H1 (cell line): ENCODE results near the gene PLGRKT. TPM values are rescaled to one million over a fixed set of nuclear protein-coding genes. Genes with fewer than 3 reads are reported as not detected.

Experiments used
- CTCF ChIA-PET: fragments of 300-600 bp; sonication (Branson Sonifier 250); formaldehyde crosslinking; loops from one replicate; lab custom pipeline; 2021; ENCODE audit not compliant: partially characterized antibody; lab: Charles Lee
- POLR2A ChIA-PET: fragments of 300-600 bp; sonication (Branson Sonifier 250); formaldehyde crosslinking; loops from one replicate; lab custom pipeline; 2021; ENCODE audit warnings: inconsistent platforms; ENCODE audit not compliant: partially characterized antibody; lab: Charles Lee
- DNase-seq, 2 experiments: peaks; one replicate each; pipeline versions ENCODE4 v3.0.0 to v3.0.0-alpha.2; 2010 to 2022; ENCODE audit warnings: low spot score in 2 of 2, low read depth in 1 of 2, mixed read lengths in 1 of 2
- FAIRE-seq: peaks from 2 replicates; lab custom pipeline; 2011; peaks lifted over from hg19 to GRCh38; lab: Jason Lieb, UNC
- H2AFZ ChIP-seq: 2 replicates; pipeline ENCODE4 v1.8.1; 2012; ENCODE audit warnings: low read length, inconsistent platforms
- H2AK5ac ChIP-seq: 2 replicates; pipeline ENCODE4 v1.6.1; 2013; ENCODE audit warnings: low read depth, low read length
- H2BK120ac ChIP-seq: replicated peaks from 2 replicates; pipeline ENCODE3; 2013; ENCODE audit warnings: low read depth, low read length, inconsistent platforms
- H2BK12ac ChIP-seq: 2 replicates; pipeline ENCODE4 v1.6.1; 2013; ENCODE audit warnings: low read depth, low read length
- H2BK15ac ChIP-seq: 2 replicates; pipeline ENCODE4 v1.6.1; 2013; ENCODE audit warnings: low read length
- H2BK20ac ChIP-seq: 2 replicates; pipeline ENCODE4 v1.6.1; 2013; ENCODE audit warnings: low read length
- H2BK5ac ChIP-seq: 2 replicates; pipeline ENCODE4 v1.6.1; 2013; ENCODE audit warnings: low read depth, low read length
- H3K14ac ChIP-seq: 2 replicates; pipeline ENCODE4 v1.6.1; 2013; ENCODE audit warnings: inconsistent platforms; ENCODE audit not compliant: insufficient read length
- H3K18ac ChIP-seq: 2 replicates; pipeline ENCODE4 v1.6.1; 2013; ENCODE audit warnings: low read length; ENCODE audit errors: extremely low read depth
- H3K23ac ChIP-seq: 2 replicates; pipeline ENCODE4 v1.6.1; 2013; ENCODE audit warnings: inconsistent platforms; ENCODE audit not compliant: insufficient read length
- H3K23me2 ChIP-seq: 2 replicates; pipeline ENCODE4 v1.6.1; 2013; ENCODE audit warnings: low read depth, low read length
- H3K27ac ChIP-seq: 2 replicates; pipeline ENCODE4 v1.6.1; 2011; ENCODE audit warnings: low read depth, low read length, inconsistent platforms
- H3K27me3 ChIP-seq, 4 experiments: replicated peaks in 1 of 4; 1 replicate in 1 of 4; 2 replicates in 3 of 4; pipeline versions ENCODE4 v1.6.1 to v1.8.1; 2011 to 2013; ENCODE audit warnings: low read length in 3 of 4, mild to moderate bottlenecking in 3 of 4, inconsistent platforms in 2 of 4, mixed read lengths in 2 of 4, moderate library complexity in 1 of 4; ENCODE audit not compliant: control insufficient read depth in 3 of 4, insufficient read depth in 3 of 4; ENCODE audit errors: extremely low read depth in 1 of 4
- H3K36me3 ChIP-seq, 4 experiments: 2 replicates each; pipeline versions ENCODE4 v1.6.1 to v1.8.1; 2011 to 2013; ENCODE audit warnings: mild to moderate bottlenecking in 4 of 4, low read length in 3 of 4, moderate library complexity in 2 of 4, control low read depth in 1 of 4, inconsistent platforms in 1 of 4; ENCODE audit not compliant: insufficient read depth in 4 of 4, control insufficient read depth in 2 of 4
- H3K4ac ChIP-seq: replicated peaks from 2 replicates; pipeline ENCODE3; 2013; ENCODE audit warnings: low read length, low read depth, mixed read lengths, inconsistent platforms; ENCODE audit not compliant: insufficient read length
- H3K4me1 ChIP-seq, 4 experiments: replicated peaks in 1 of 4; 1 replicate in 1 of 4; 2 replicates in 3 of 4; pipeline versions ENCODE4 v1.6.1 to v1.8.1; 2011 to 2013; ENCODE audit warnings: low read length in 3 of 4, inconsistent platforms in 2 of 4, mixed read lengths in 1 of 4; ENCODE audit not compliant: insufficient read depth in 4 of 4, control insufficient read depth in 3 of 4
- H3K4me2 ChIP-seq, 2 experiments: 2 replicates each; pipeline versions ENCODE4 v1.6.1 to v1.8.1; 2011 to 2013; ENCODE audit warnings: low read depth in 2 of 2, low read length in 2 of 2, control low read depth in 1 of 2, inconsistent platforms in 1 of 2, mild to moderate bottlenecking in 1 of 2; ENCODE audit not compliant: insufficient read depth in 1 of 2
- H3K4me3 ChIP-seq, 4 experiments: fragments of 200-600, 300-600 bp in 1 of 4; sonication (generic), shearing (Covaris generic), sonication (Bioruptor Twin) in 1 of 4; 2 replicates each; pipeline versions ENCODE4 v1.5.1 to v1.8.1; 2011 to 2016; ENCODE audit warnings: low read length in 4 of 4, low read depth in 3 of 4, control low read depth in 2 of 4, inconsistent platforms in 2 of 4, mild to moderate bottlenecking in 2 of 4, mixed read lengths in 1 of 4, moderate library complexity in 1 of 4; ENCODE audit not compliant: insufficient read depth in 2 of 4; ENCODE audit errors: extremely low read depth in 1 of 4
- H3K56ac ChIP-seq: replicated peaks from 2 replicates; pipeline ENCODE3; 2013; ENCODE audit warnings: low read depth, mild to moderate bottlenecking, mixed read lengths, low read length, inconsistent platforms; ENCODE audit not compliant: insufficient read length
- H3K79me1 ChIP-seq: 2 replicates; pipeline ENCODE4 v1.6.1; 2013; ENCODE audit warnings: low read depth, low read length, control low read depth
- H3K79me2 ChIP-seq, 2 experiments: 2 replicates each; pipeline versions ENCODE4 v1.6.1 to v1.8.1; 2012 to 2013; ENCODE audit warnings: low read length in 2 of 2, mild to moderate bottlenecking in 2 of 2, inconsistent platforms in 1 of 2; ENCODE audit not compliant: insufficient read depth in 2 of 2, control insufficient read depth in 1 of 2
- H3K9ac ChIP-seq, 4 experiments: replicated peaks in 1 of 4; 1 replicate in 1 of 4; 2 replicates in 3 of 4; pipeline versions ENCODE4 v1.6.1 to v1.8.1; 2011 to 2013; ENCODE audit warnings: low read depth in 3 of 4, low read length in 3 of 4, control low read depth in 2 of 4, mild to moderate bottlenecking in 2 of 4, moderate library complexity in 2 of 4, inconsistent platforms in 1 of 4; ENCODE audit errors: extremely low read depth in 1 of 4
- H3K9me3 ChIP-seq, 2 experiments: 2 replicates each; pipeline versions ENCODE4 v1.6.1 to v1.8.1; 2012 to 2013; ENCODE audit warnings: mild to moderate bottlenecking in 2 of 2, moderate library complexity in 2 of 2, control low read depth in 1 of 2, inconsistent platforms in 1 of 2, low read depth in 1 of 2, low read length in 1 of 2, mixed read lengths in 1 of 2; ENCODE audit not compliant: insufficient read depth in 2 of 2
- H4K20me1 ChIP-seq, 2 experiments: replicated peaks in 1 of 2; 2 replicates each; pipeline versions ENCODE3 to v1.8.1; 2011 to 2013; ENCODE audit warnings: inconsistent platforms in 2 of 2, low read length in 2 of 2, mild to moderate bottlenecking in 1 of 2; ENCODE audit not compliant: insufficient read depth in 2 of 2, control insufficient read depth in 1 of 2
- H4K5ac ChIP-seq: 2 replicates; pipeline ENCODE4 v1.6.1; 2013; ENCODE audit warnings: low read length, low read depth, mixed read lengths, inconsistent platforms; ENCODE audit not compliant: insufficient read length
- H4K8ac ChIP-seq: 2 replicates; pipeline ENCODE4 v1.8.0; 2013; ENCODE audit warnings: mild to moderate bottlenecking, moderate library complexity, low read length, inconsistent platforms; ENCODE audit not compliant: insufficient read depth; ENCODE audit errors: extremely low read depth
- H4K91ac ChIP-seq: replicated peaks from 2 replicates; pipeline ENCODE3; 2013; ENCODE audit warnings: low read length, mixed read lengths, inconsistent platforms; ENCODE audit not compliant: insufficient read length
- BACH1 ChIP-seq: IDR thresholded peaks from 2 replicates; pipeline ENCODE4 v1.6.1; 2012; ENCODE audit warnings: low read length, improper control_type of control experiment
- EGR1 ChIP-seq: IDR thresholded peaks from 2 replicates; pipeline ENCODE4 v1.6.1; 2011; ENCODE audit warnings: low read depth, low read length, borderline replicate concordance
- EP300 ChIP-seq, 2 experiments: IDR thresholded peaks; 1 replicate in 1 of 2; 2 replicates in 1 of 2; pipeline ENCODE4 v1.6.1; 2011 to 2012; ENCODE audit warnings: low read depth in 2 of 2, low read length in 2 of 2, mild to moderate bottlenecking in 2 of 2, borderline replicate concordance in 1 of 2, inconsistent platforms in 1 of 2, moderate library complexity in 1 of 2
- KDM1A ChIP-seq: fragments of 200-600, 300-600 bp; sonication (generic); IDR thresholded peaks from 2 replicates; pipeline ENCODE4 v1.7.1; 2016; ENCODE audit warnings: mild to moderate bottlenecking, low read length, borderline replicate concordance
- KDM5A ChIP-seq: fragments of 200-600 bp; IDR thresholded peaks from 2 replicates; pipeline ENCODE4 v1.7.1; 2012; ENCODE audit warnings: mild to moderate bottlenecking, low read length, inconsistent platforms, mixed read lengths
- MAX ChIP-seq: IDR thresholded peaks from 2 replicates; pipeline ENCODE4 v1.6.1; 2012; ENCODE audit warnings: inconsistent platforms
- NANOG ChIP-seq: IDR thresholded peaks from 2 replicates; pipeline ENCODE4 v1.6.1; 2011; ENCODE audit warnings: low read length, low read depth, mild to moderate bottlenecking, inconsistent platforms; ENCODE audit not compliant: insufficient read depth, poor library complexity, severe bottlenecking
- POLR2A ChIP-seq, 2 experiments: IDR thresholded peaks; 1 replicate in 1 of 2; 2 replicates in 1 of 2; pipeline ENCODE4 v1.6.1; 2011; ENCODE audit warnings: low read depth in 2 of 2, low read length in 2 of 2, mild to moderate bottlenecking in 2 of 2; ENCODE audit errors: control extremely low read depth in 1 of 2
- RBBP5 ChIP-seq: IDR thresholded peaks from 2 replicates; pipeline ENCODE4 v1.7.1; 2012; ENCODE audit warnings: low read depth, mild to moderate bottlenecking, inconsistent platforms, low read length, moderate library complexity, borderline replicate concordance
- RFX5 ChIP-seq: IDR thresholded peaks from 2 replicates; pipeline ENCODE4 v1.6.1; 2011; ENCODE audit warnings: low read depth, low read length, improper control_type of control experiment, borderline replicate concordance
- RXRA ChIP-seq: IDR thresholded peaks from 2 replicates; pipeline ENCODE4 v1.6.1; 2011; ENCODE audit warnings: low read depth, mild to moderate bottlenecking, low read length, moderate library complexity; ENCODE audit not compliant: insufficient read depth
- SP1 ChIP-seq: IDR thresholded peaks from 2 replicates; pipeline ENCODE4 v1.6.1; 2011; ENCODE audit warnings: low read depth, low read length
- TCF12 ChIP-seq: IDR thresholded peaks from 2 replicates; pipeline ENCODE4 v1.6.1; 2011; ENCODE audit warnings: low read depth, mild to moderate bottlenecking, low read length
- WGBS, 2 experiments: shearing (Covaris generic) in 1 of 2; methylation state at CpG; one replicate each; pipeline versions ENCODE4 v1.1.6 to v1.1.7; 2013 to 2015; ENCODE audit warnings: low lambda C conversion rate in 2 of 2, mixed read lengths in 2 of 2, inconsistent platforms in 1 of 2, low coverage in 1 of 2, missing lambda C conversion rate in 1 of 2; ENCODE audit not compliant: insufficient replicate concordance in 2 of 2, insufficient coverage in 1 of 2, insufficient read length in 1 of 2; ENCODE audit errors: extremely low coverage in 1 of 2, missing lambda C conversion rate in 1 of 2; 5-methylcytosine and 5-hydroxymethylcytosine counted together
- polyA plus RNA-seq, 7 experiments: library from polyadenylated mRNA; depleted of rRNA in 3 of 7; stranded (reverse) in 5 of 7; unstranded in 2 of 7; fragments of >200 nt in 5 of 7; fragments of 200-250 nt in 2 of 7; gene quantifications; 1 replicate in 5 of 7; 2 replicates in 1 of 7; 4 replicates in 1 of 7; pipeline versions ENCODE4 v1.2.1 to v1.2.3, GENCODE V29; 2011 to 2013; ENCODE audit warnings: missing spikeins in 2 of 7, mixed read lengths in 2 of 7
- total RNA-seq: library from RNA; stranded (reverse); fragmentation: NEBNext Ultra II Directional; extraction: Animal tissue kit (Norgen Biotek cat#: 25700); gene quantifications from 2 replicates; pipeline ENCODE4 v1.2.1, GENCODE V29; 2021

PLGRKT gene
- total and polyA plus RNA-seq, 2 of the 8 experiments (the other 6 are each of a cell fraction or from before 2014, with no cell fraction given), result 5.4 to 15.7 TPM

- CTCF ChIA-PET, result interaction anchor here (1.2 kb wide), 1 partner anchor 40 kb away, joined by 3 read pairs; no protein-coding TSS in a partner anchor
- TF ChIP-seq POLR2A (IDR thresholded peaks at IDR 0.05; ENCODE audit: control extremely low read depth in 1 of 2, low read depth in 2 of 2, low read length in 2 of 2), result no peak
- TF ChIP-seq KDM1A, result no peak
- TF ChIP-seq KDM5A, result no peak
- no peak for TF ChIP-seq RXRA
- TF ChIP-seq BACH1, result no peak
- TF ChIP-seq RFX5, result no peak
- no peak for TF ChIP-seq EP300 (IDR thresholded peaks at IDR 0.05; ENCODE audit: borderline replicate concordance in 1 of 2, low read depth in 2 of 2, low read length in 2 of 2)
- TF ChIP-seq MAX, result no peak
- no peak for TF ChIP-seq EGR1
- no peak for TF ChIP-seq SP1
- TF ChIP-seq RBBP5, result no peak
- TF ChIP-seq TCF12, result no peak
- TF ChIP-seq NANOG, result no peak
Measured at GRCh38 chr9:5361326-5362010, 76.3 kb downstream of the PLGRKT start.

More at GRCh38 chr9:5361326-5362010, 76.3 kb downstream of the PLGRKT start:
- Histone ChIP-seq H3K14ac (no peak overlapping the region), H3K36me3 (no peaks in the 10 kb centered on the region; a peak in 1 of 8 replicates), H3K27me3 (no peaks in the 10 kb centered on the region), H3K23me2 (no peaks in the 10 kb centered on the region), H4K20me1 (no peaks in the 10 kb centered on the region), H2AFZ (no peak overlapping the region), H3K4ac (no peak overlapping the region), H3K4me3 (no peak overlapping the region), H3K4me1 (no peaks in the 10 kb centered on the region), H3K4me2 (no peak overlapping the region), H4K91ac (no peak overlapping the region), H3K27ac (no peak overlapping the region), H3K79me2 (no peaks in the 10 kb centered on the region), H4K8ac (no peak overlapping the region), H3K18ac (no peak overlapping the region), H2AK5ac (no peak overlapping the region), H2BK12ac (no peak overlapping the region), H4K5ac (no peak overlapping the region), H2BK15ac (no peak overlapping the region), H2BK5ac (no peak overlapping the region), H3K23ac (no peak overlapping the region), H2BK120ac (no peak overlapping the region), H3K9ac (no peak overlapping the region), H2BK20ac (no peak overlapping the region), H3K9me3 (no peaks in the 10 kb centered on the region; a peak in 1 of 4 replicates), H3K79me1 (no peaks in the 10 kb centered on the region), H3K56ac (no peak overlapping the region)
- WGBS, 2 experiments, result 86% methylated on average over 3 of the region's 3 CpGs; no CpG with 5 or more reads in 1 of the 2 experiments
- POLR2A ChIA-PET, result interaction anchor here (0.7 kb wide), 1 partner anchor 11 kb away, joined by 3 read pairs; no protein-coding TSS in a partner anchor
- FAIRE-seq, result peak; percentile 19
- no peak for DNase-seq
